ENCODE data around the gene RAB3GAP1.

DNA sequence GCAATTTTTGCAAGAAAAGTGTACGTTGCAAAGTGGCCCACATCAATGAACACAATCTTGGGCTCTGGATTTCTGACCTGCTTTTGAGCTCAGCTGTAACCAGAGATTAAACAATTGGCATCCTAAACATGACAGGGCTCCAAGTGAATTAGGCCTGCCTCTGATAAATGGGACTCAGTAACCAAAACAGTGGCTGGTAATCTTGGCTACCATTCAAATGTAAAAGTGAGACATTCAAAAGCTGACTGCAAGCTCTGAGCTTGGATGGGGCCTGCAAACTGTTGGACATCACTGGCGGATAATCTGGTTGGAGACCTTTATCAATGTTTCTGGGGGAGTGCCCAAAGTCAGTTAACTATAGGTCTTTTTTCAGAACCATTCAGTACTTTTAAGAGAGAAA, 160.7 kb downstream of the RAB3GAP1 start:
- TF ChIP-seq CTCF (IDR thresholded peaks at IDR 0.05; ENCODE audit: low read length) (no peak), EZH2phosphoT487 (IDR thresholded peaks at IDR 0.05; ENCODE audit: low read length) (no peak), EZH2 (optimal IDR thresholded peaks at IDR 0.05; ENCODE audit: low read depth, low read length) (no peak)
